GM12878 (cell line): ENCODE data around the gene SLMAP. TPM values are rescaled to one million over a fixed set of nuclear protein-coding genes. Genes with fewer than 3 reads are reported as not detected.

Experiments used
- ATAC-seq: fragments of 200-7000 bp; cut with Tn5 transposase; 3 replicates; pipeline ENCODE4 v1.9.1; 2020; ENCODE audit warnings: mild to moderate bottlenecking, moderate library complexity
- BruUV-seq: library from RNA; stranded (reverse); fragments of 400-500 nt; replicated peaks from 2 replicates; lab custom pipeline; 2021; lab: Mats Ljungman, UMichigan
- CTCF ChIA-PET: fragments of 300-600 bp; sonication (Branson Sonifier 250); formaldehyde crosslinking; extraction: SDS; loops from one replicate; lab custom pipeline; 2021; ENCODE audit warnings: inconsistent platforms; lab: Yijun Ruan, JAX
- POLR2A ChIA-PET: fragments of 350-600 bp; formaldehyde crosslinking; extraction: SDS; loops from one replicate; lab custom pipeline; 2021; ENCODE audit warnings: inconsistent platforms; lab: Charles Lee
- RAD21 ChIA-PET: fragments of 300-600 bp; sonication (Branson Sonifier 250); formaldehyde crosslinking; loops from one replicate; lab custom pipeline; 2023; ENCODE audit warnings: antibody characterized with exemption; ENCODE audit not compliant: unreplicated experiment; lab: Charles Lee
- SMC1A ChIA-PET: fragments of 300-600 bp; sonication (Branson Sonifier 250); formaldehyde crosslinking; loops from one replicate; lab custom pipeline; 2023; ENCODE audit not compliant: unreplicated experiment, uncharacterized antibody; lab: Charles Lee
- DNase-seq: peaks from one replicate; pipeline ENCODE4 v3.0.0-alpha.2; 2011; ENCODE audit warnings: low read depth, low spot score
- FAIRE-seq: peaks from 3 replicates; lab custom pipeline; 2011; peaks lifted over from hg19 to GRCh38; lab: Jason Lieb, UNC
- H2AFZ ChIP-seq: 2 replicates; pipeline ENCODE4 v1.6.0; 2011; ENCODE audit warnings: low read depth, low read length, control low read depth; ENCODE audit not compliant: control insufficient read depth
- H3K27ac ChIP-seq: 2 replicates; pipeline ENCODE4 v1.5.1; 2011; ENCODE audit warnings: control low read depth; ENCODE audit not compliant: control insufficient read depth, insufficient read depth
- H3K27me3 ChIP-seq, 2 experiments: replicated peaks in 1 of 2; 2 replicates each; pipeline versions ENCODE4 v1.6.0 to v1.6.1; 2011; ENCODE audit warnings: low read length in 1 of 2; ENCODE audit not compliant: control insufficient read depth in 2 of 2, insufficient read depth in 2 of 2
- H3K36me3 ChIP-seq, 2 experiments: 2 replicates each; pipeline ENCODE4 v1.5.1; 2011; ENCODE audit warnings: low read length in 1 of 2; ENCODE audit not compliant: control insufficient read depth in 2 of 2, insufficient read depth in 2 of 2
- H3K4me1 ChIP-seq: 2 replicates; pipeline ENCODE4 v1.6.1; 2011; ENCODE audit warnings: mild to moderate bottlenecking, low read length, moderate library complexity, mixed read lengths; ENCODE audit not compliant: control insufficient read depth, insufficient read depth
- H3K4me2 ChIP-seq: 2 replicates; pipeline ENCODE4 v1.6.0; 2011; ENCODE audit warnings: control low read depth; ENCODE audit not compliant: control insufficient read depth, insufficient read depth
- H3K4me3 ChIP-seq: fragments of 200-600 bp; sonication (generic); 2 replicates; pipeline ENCODE4 v1.5.1; 2016
- H3K79me2 ChIP-seq: 2 replicates; pipeline ENCODE4 v1.6.0; 2011; ENCODE audit warnings: low read length; ENCODE audit not compliant: control insufficient read depth, insufficient read depth
- H3K9ac ChIP-seq: 2 replicates; pipeline ENCODE4 v1.8.0; 2011; ENCODE audit warnings: low read length, control low read depth, mixed read lengths; ENCODE audit not compliant: control insufficient read depth, insufficient read depth
- H3K9me3 ChIP-seq: replicated peaks from 3 replicates; pipeline ENCODE4 v1.5.1; 2011; ENCODE audit warnings: mild to moderate bottlenecking, low read length; ENCODE audit not compliant: control insufficient read depth, insufficient read depth
- H4K20me1 ChIP-seq: 2 replicates; pipeline ENCODE4 v1.6.0; 2011; ENCODE audit not compliant: control insufficient read depth, insufficient read depth
- CEBPB ChIP-seq, 2 experiments: fragments of 150-350 bp in 1 of 2; IDR thresholded peaks; 2 replicates each; pipeline ENCODE4 v1.6.1; 2012 to 2014; ENCODE audit warnings: low read depth in 2 of 2, low read length in 2 of 2, borderline replicate concordance in 1 of 2, inconsistent platforms in 1 of 2
- MEF2A ChIP-seq: IDR thresholded peaks from 2 replicates; pipeline ENCODE4 v1.6.1; 2011; ENCODE audit warnings: low read depth, mild to moderate bottlenecking, low read length, moderate library complexity; ENCODE audit not compliant: insufficient read depth
- MYC ChIP-seq: IDR thresholded peaks from 2 replicates; pipeline ENCODE4 v1.6.1; 2011; ENCODE audit warnings: mild to moderate bottlenecking, low read length, moderate library complexity, inconsistent platforms; ENCODE audit not compliant: insufficient read depth, insufficient replicate concordance, insufficient read length, severe bottlenecking
- STAT1 ChIP-seq: fragments of 450-650 bp; conservative IDR thresholded peaks from 2 replicates; pipeline ENCODE4 v1.6.1; 2014; ENCODE audit warnings: antibody characterized with exemption, mild to moderate bottlenecking
- ZNF24 ChIP-seq: fragments of 450-650 bp; IDR thresholded peaks from 2 replicates; pipeline ENCODE4 v1.6.1; 2017; ENCODE audit warnings: antibody characterized with exemption, mild to moderate bottlenecking
- ZNF274 ChIP-seq: IDR thresholded peaks from one replicate; pipeline ENCODE4 v1.8.0; 2011; ENCODE audit not compliant: insufficient read length, insufficient read depth
- WGBS: methylation state at CpG from one replicate; pipeline ENCODE4 v1.1.6; 2016; ENCODE audit warnings: low lambda C conversion rate; ENCODE audit not compliant: insufficient replicate concordance, insufficient coverage; ENCODE audit errors: missing lambda C conversion rate; 5-methylcytosine and 5-hydroxymethylcytosine counted together
- in situ Hi-C: fragments of 300-500 bp; cut with MboI; formaldehyde crosslinking; loops from 9 replicates; pipeline ENCODE4 v1.14.3; 2018; ENCODE audit warnings: mixed read lengths
- intact Hi-C: fragments of 100-400 bp; cut with micrococcal nuclease; formaldehyde crosslinking; loops from one replicate; pipeline ENCODE4 v1.14.2; 2022; ENCODE audit not compliant: unreplicated experiment
- polyA plus RNA-seq, 11 experiments: library from polyadenylated mRNA; depleted of rRNA in 4 of 11; unstranded in 6 of 11; stranded (reverse) in 5 of 11; fragments of >200 nt; fragmentation: Nextera tagmentation in 4 of 11; fragmentation: Illumina TruSeq in 1 of 11; extraction: Ambion mirVana in 4 of 11; extraction: Trizol in 1 of 11; gene quantifications; 1 replicate in 1 of 11; 2 replicates in 10 of 11; pipeline versions ENCODE4 v1.2.1 to v1.2.3, GENCODE V29; 2011 to 2016; ENCODE audit warnings: inconsistent platforms in 2 of 11, missing spikeins in 2 of 11, low read depth in 1 of 11
- total RNA-seq, 4 experiments: library from RNA; depleted of rRNA in 3 of 4; stranded (reverse); fragments of >200 nt in 3 of 4; fragmentation: Illumina TruSeq in 1 of 4; extraction: Trizol in 1 of 4; gene quantifications; 2 replicates each; pipeline versions ENCODE4 v1.2.1 to v1.2.3, GENCODE V29; 2013 to 2021

Gene SLMAP
- total and polyA plus RNA-seq, 10 of the 15 experiments (the other 5 are each of a cell fraction or from before 2014, with no cell fraction given), result 8.3 to 43.8 (median 26.4) TPM

- TF ChIP-seq STAT1 (no peak), ZNF274 (no peak), MYC (no peak), ZNF24 (no peak)
These were observed 133.7 kb downstream of the SLMAP start (continued) for GRCh38 chr3:57889807-57890206.

- H3K4me1 ChIP-seq, result no peaks in the 10 kb centered on the region
- no peak for TF ChIP-seq CEBPB (IDR thresholded peaks at IDR 0.05; ENCODE audit: borderline replicate concordance in 1 of 2, low read depth in 2 of 2, low read length in 2 of 2)
- no peak for TF ChIP-seq MEF2A
- H3K36me3 ChIP-seq, result no peaks in the 10 kb centered on the region; a peak in 1 of 4 replicates
- 61% methylated on average over 2 of the region's 2 CpGs for WGBS
- H3K4me2 ChIP-seq, result no peak overlapping the region
- H3K4me3 ChIP-seq, result no peak overlapping the region
- in situ Hi-C loops (no loop called here), intact Hi-C loops (no loop called here)
- ChIA-PET CTCF (interaction anchor here (2.2 kb wide), 1 partner anchor 12 kb away, joined by 6 read pairs; no protein-coding TSS in a partner anchor), POLR2A (no interaction called here), RAD21 (no interaction called here), SMC1A (no interaction called here)
- H3K9ac ChIP-seq, result no peak overlapping the region
- BruUV-seq, result no TSS peak
- H3K27ac ChIP-seq, result no peak overlapping the region
- ATAC-seq (no peak), DNase-seq (no peak), FAIRE-seq (no peak)
- H4K20me1 ChIP-seq, result no peaks in the 10 kb centered on the region
- no peaks in the 10 kb centered on the region for H3K27me3 ChIP-seq
- H2AFZ ChIP-seq, result no peak overlapping the region
- no peaks in the 10 kb centered on the region for H3K79me2 ChIP-seq
- H3K9me3 ChIP-seq, result no peaks in the 10 kb centered on the region
These were observed 134.8 kb downstream of the SLMAP start for GRCh38 chr3:57890874-57891273.
